Spleen (tissue), 7 donors: Measurements from ENCODE around the gene RRBP1.
"Not testable (repeated sequence)": the region's sequence is repeated elsewhere in the genome, so short reads cannot be mapped to it uniquely, and the experiment has no call there.

ENCODE experiments used
- CTCF ChIP-seq, 11 experiments: fragments of 200-600 bp in 7 of 11; fragments of 450-650 bp in 4 of 11; sonication (generic) in 4 of 11; IDR thresholded peaks in 8 of 11; conservative IDR thresholded peaks in 3 of 11; 1 replicate in 7 of 11; 2 replicates in 4 of 11; pipeline versions ENCODE4 v1.4.0 to v1.8.0; 2016 to 2021; ENCODE audit warnings: antibody characterized with exemption in 11 of 11, inconsistent platforms in 4 of 11, mild to moderate bottlenecking in 1 of 11
- POLR2AphosphoS5 ChIP-seq, 3 donors: sonication (generic); formaldehyde crosslinking; IDR thresholded peaks; one replicate each; pipeline ENCODE4 v1.5.1; 2017; ENCODE audit warnings: antibody characterized with exemption in 3 of 3
- donor health status: DM: no; HTN: no; CAD: no; lungs with moderate emphysema.
- donor health status: DM: no; HTN: no; CAD: no.
- donor health status: DM: no; HTN: no; CAD: no.

GRCh38 chr20:17707951-17708350, 25.9 kb upstream of the RRBP1 start:
- TF ChIP-seq CTCF (IDR thresholded peaks at IDR 0.05 in 8 of 11, conservative IDR thresholded peaks at IDR 0.05 in 3 of 11); POLR2AphosphoS5 (IDR thresholded peaks at IDR 0.05): not testable (repeated sequence)
